Measurements from ENCODE around the gene NKAPL. TPM values are rescaled to one million over a fixed set of nuclear protein-coding genes. Genes with fewer than 3 reads are reported as not detected.

Gene NKAPL
- total RNA-seq, 2 donors from 2014 or later = 0.25 to 0.29 TPM

- Histone ChIP-seq H3K9me3 (no peaks in the 10 kb centered on the region), H3K36me3 (no peaks in the 10 kb centered on the region), H3K9ac (ENCODE audit: low read depth in 2 of 2, low read length in 2 of 2) (no peak overlapping the region), H3K4me3 (no peak overlapping the region), H3K27me3 (no peaks in the 10 kb centered on the region), H3K4me1 (no peaks in the 10 kb centered on the region), H3K27ac (no peak overlapping the region)
- intact Hi-C loops (cut with DNase I) = no loop called here
- DNase-seq = no peak
- TF ChIP-seq, protein P1, sequence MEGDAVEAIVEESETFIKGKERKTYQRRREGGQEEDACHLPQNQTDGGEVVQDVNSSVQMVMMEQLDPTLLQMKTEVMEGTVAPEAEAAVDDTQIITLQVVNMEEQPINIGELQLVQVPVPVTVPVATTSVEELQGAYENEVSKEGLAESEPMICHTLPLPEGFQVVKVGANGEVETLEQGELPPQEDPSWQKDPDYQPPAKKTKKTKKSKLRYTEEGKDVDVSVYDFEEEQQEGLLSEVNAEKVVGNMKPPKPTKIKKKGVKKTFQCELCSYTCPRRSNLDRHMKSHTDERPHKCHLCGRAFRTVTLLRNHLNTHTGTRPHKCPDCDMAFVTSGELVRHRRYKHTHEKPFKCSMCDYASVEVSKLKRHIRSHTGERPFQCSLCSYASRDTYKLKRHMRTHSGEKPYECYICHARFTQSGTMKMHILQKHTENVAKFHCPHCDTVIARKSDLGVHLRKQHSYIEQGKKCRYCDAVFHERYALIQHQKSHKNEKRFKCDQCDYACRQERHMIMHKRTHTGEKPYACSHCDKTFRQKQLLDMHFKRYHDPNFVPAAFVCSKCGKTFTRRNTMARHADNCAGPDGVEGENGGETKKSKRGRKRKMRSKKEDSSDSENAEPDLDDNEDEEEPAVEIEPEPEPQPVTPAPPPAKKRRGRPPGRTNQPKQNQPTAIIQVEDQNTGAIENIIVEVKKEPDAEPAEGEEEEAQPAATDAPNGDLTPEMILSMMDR (IDR thresholded peaks at IDR 0.05) = no peak
Observed at GRCh38 chr6:28239636-28240035, 19.5 kb upstream of the NKAPL start.

GRCh38 chr6:28240471-28240870 lies 18.6 kb upstream of the NKAPL start:
- no peak for DNase-seq
- intact Hi-C loops (cut with DNase I) = no loop called here
- Histone ChIP-seq H3K9me3 (no peaks in the 10 kb centered on the region), H3K4me3 (no peak overlapping the region), H3K27ac (no peak overlapping the region), H3K9ac (ENCODE audit: low read depth in 2 of 2, low read length in 2 of 2) (no peak overlapping the region), H3K36me3 (no peaks in the 10 kb centered on the region), H3K4me1 (no peaks in the 10 kb centered on the region), H3K27me3 (no peaks in the 10 kb centered on the region)
- TF ChIP-seq, protein P1 (IDR thresholded peaks at IDR 0.05) = no peak

DNA sequence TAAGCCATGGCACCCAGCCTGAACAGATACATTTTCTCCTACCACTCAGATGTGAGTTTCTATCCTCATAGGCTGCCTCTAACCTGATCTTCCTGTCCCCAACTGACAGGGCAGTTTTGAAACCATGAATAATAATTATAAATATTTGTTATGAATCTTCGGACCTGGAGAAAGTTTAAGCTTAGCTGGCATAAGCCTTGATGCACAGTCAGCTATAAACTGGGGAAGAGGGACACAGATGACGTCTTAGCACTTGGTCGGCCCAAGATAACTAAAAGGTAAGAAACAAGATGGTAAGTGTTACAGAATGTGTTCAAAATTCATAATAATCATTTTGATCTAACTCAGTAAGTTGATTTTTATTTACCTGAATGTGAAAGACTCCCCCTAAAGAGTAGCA lies 15.2 kb upstream of the NKAPL start:
- intact Hi-C loops (cut with DNase I) = no loop called here
- no peak overlapping the region for H3K9ac ChIP-seq (ENCODE audit: low read depth in 2 of 2, low read length in 2 of 2)
- no peak overlapping the region for H3K4me3 ChIP-seq
- TF ChIP-seq, protein P1 (IDR thresholded peaks at IDR 0.05) = no peak
- no peaks in the 10 kb centered on the region for H3K9me3 ChIP-seq
- H3K4me1 ChIP-seq = no peaks in the 10 kb centered on the region
- no peaks in the 10 kb centered on the region for H3K27me3 ChIP-seq
- no peaks in the 10 kb centered on the region for H3K36me3 ChIP-seq
- no peak for DNase-seq
- H3K27ac ChIP-seq = no peak overlapping the region

DNA sequence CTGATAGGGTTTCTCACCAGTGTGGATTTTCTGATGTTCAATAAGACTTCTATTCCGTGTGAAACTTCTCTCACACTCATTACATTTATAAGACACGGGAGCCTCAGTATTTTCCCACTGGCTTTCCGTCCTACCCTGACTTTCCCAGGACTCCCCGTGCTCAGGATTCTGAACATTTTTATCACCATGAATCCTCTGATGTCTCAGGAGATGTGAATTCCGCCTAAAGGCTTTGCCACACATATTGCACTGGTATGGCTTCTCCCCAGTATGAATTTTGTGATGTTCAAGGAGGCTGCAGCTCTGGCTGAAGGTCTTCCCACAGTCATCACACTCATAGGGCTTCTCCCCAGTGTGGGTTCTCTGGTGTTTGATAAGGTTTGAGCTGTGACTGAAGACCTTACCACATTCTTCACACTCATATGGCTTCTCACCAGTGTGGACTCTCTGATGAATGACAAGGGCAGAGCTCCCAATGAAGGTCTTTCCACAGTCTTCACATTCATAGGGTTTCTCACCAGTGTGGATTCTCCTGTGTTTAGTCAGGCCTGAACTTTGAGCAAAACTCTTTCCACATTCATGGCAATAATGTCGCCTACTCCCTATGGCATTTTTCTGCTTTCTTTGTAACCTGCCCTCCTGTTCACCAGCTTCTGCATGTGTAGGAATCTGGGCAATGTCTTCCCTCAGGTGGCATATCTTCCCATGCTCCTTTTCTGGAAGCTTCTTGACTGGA lies 13.7 kb upstream of the NKAPL start:
- Histone ChIP-seq H3K36me3 (no peaks in the 10 kb centered on the region), H3K4me3 (no peak overlapping the region), H3K9me3 (no peaks in the 10 kb centered on the region), H3K27me3 (no peaks in the 10 kb centered on the region), H3K9ac (ENCODE audit: low read depth in 2 of 2, low read length in 2 of 2) (no peak overlapping the region), H3K27ac (no peak overlapping the region), H3K4me1 (no peaks in the 10 kb centered on the region)
- no peak for DNase-seq
- TF ChIP-seq, protein P1 (IDR thresholded peaks at IDR 0.05) = no peak
- intact Hi-C loops (cut with DNase I) = no loop called here

DNA sequence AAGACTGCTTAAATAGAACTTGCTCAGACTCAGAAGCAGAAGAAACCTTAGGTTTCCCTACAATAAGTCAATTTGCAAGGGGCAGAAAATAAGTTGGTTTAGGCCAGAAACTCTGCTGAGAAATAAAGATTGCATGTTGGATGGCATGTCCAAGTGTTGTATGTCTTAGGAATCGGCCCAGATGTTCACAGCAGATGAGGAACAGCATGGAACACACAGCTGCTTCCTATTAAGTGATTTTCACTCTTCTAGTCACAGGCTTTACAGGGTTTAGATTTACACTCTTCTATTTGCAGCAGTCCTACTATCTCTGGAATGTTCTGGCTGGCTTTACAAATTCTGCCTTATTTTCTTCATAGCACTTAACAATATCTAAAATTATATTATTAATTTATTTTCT lies 10.2 kb upstream of the NKAPL start:
- TF ChIP-seq, protein P1 (IDR thresholded peaks at IDR 0.05) = no peak
- Histone ChIP-seq H3K9me3 (no peaks in the 10 kb centered on the region), H3K4me1 (peaks cover 6% of the 10 kb centered on the region), H3K36me3 (no peaks in the 10 kb centered on the region), H3K27me3 (no peaks in the 10 kb centered on the region), H3K9ac (ENCODE audit: low read depth in 2 of 2, low read length in 2 of 2) (no peak overlapping the region), H3K27ac (no peak overlapping the region), H3K4me3 (no peak overlapping the region)
- intact Hi-C loops (cut with DNase I) = no loop called here
- no peak for DNase-seq

Data from colonic mucosa (tissue), 4 donors.